Fibroblast of lung (primary cell): ENCODE results near the gene GRK3.

ENCODE experiments used
- CTCF ChIP-seq, 2 donors: IDR thresholded peaks in 1 of 2; conservative IDR thresholded peaks in 1 of 2; 1 replicate in 1 of 2; 2 replicates in 1 of 2; pipeline ENCODE4 v1.5.1; 2011 to 2012; ENCODE audit warnings: low read length in 2 of 2, control low read depth in 1 of 2, inconsistent platforms in 1 of 2, low read depth in 1 of 2, mild to moderate bottlenecking in 1 of 2
- EZH2 ChIP-seq: IDR thresholded peaks from 2 replicates; pipeline ENCODE4 v1.5.1; 2012; ENCODE audit warnings: low read length, control low read depth, mild to moderate bottlenecking; ENCODE audit errors: missing control alignments

GRCh38 chr22:25754527-25755202 lies 190.2 kb downstream of the GRK3 start:
- TF ChIP-seq CTCF (conservative IDR thresholded peaks at IDR 0.05 in 1 of 2, IDR thresholded peaks at IDR 0.05 in 1 of 2; ENCODE audit: low read depth in 1 of 2, low read length in 2 of 2) (no peak), EZH2 (no peak)
